T-helper 1 cell treated with Interleukin-12 subunit alpha and Interleukin-12 subunit beta and Interleukin-4 antibody, amounts not matched to agents 30 ng/mL and 1 ng/mL, for 36 hours (primary cell): Measurements from ENCODE around the gene IQCE. TPM values are rescaled to one million over a fixed set of nuclear protein-coding genes. Genes with fewer than 3 reads are reported as not detected.
"Not testable (repeated sequence)": the region's sequence is repeated elsewhere in the genome, so short reads cannot be mapped to it uniquely, and the experiment has no call there.

Experiments used
- intact Hi-C: fragments of 100-400 bp; cut with micrococcal nuclease; formaldehyde crosslinking; loops from one replicate; pipeline ENCODE4 v1.15.1; 2024
- total RNA-seq: library from RNA; stranded (reverse); gene quantifications from 2 replicates; pipeline ENCODE4 v1.2.3, GENCODE V29; 2022

The IQCE gene
- total RNA-seq, 1 donor from 2014 or later, result 14.9 TPM

GRCh38 chr7:2530994-2531795 lies 27.6 kb upstream of the IQCE start:
- intact Hi-C loops, result loop anchor here (1.0 kb wide), 3 partner anchors 9 to 24 kb away; partner anchors contain the start of gene BRAT1

- intact Hi-C loops, result not testable (repeated sequence)
These were observed 27.0 kb upstream of the IQCE start for GRCh38 chr7:2531796-2532110.

DNA sequence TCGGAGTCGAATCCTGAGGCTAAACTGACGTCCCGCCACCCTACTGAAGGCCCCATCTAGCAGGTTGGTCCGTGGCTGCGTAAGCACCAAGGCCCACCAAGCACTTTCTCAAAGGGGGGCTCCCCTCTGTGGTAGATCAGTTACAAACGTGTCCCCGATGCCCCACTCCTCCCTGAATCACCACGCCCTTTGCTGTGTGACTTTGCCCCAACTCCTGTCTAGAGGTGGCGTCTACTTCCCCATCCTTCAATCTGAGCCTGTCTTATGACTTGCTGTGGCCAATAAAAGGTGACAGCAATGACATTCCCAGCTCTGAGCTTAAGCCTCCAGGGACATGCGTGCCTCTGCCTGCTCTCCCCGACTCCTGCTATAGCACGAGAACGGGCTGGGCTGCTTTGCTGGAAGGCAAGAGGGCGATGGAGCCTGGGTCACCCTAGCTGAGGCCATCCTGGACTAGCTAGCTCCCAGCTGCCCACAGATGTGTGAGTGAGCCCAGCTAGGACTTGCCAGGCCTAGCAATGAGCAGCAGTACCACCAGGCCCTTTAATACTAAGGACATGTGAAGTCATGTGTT lies 26.5 kb upstream of the IQCE start:
- intact Hi-C loops, result not testable (repeated sequence)

DNA sequence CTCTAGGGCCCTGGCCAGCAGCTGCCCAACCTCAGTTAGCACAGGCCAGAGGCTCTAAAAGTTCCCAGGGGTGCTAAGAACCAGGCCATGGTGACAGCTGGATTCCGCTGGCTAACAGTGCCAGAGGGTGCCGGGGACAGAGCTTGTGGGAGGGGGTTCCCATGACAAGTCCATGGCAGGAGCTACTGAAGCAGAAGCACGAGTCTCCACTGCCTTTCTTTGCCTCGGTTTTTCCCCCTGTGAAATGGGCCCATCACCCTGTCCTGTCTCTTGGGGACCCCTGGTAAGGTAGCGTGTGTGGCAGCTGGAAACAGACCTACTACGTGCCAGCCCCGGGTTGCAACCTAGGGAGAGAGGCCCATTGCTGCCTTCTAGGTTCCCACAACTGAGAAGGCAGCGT lies 26.0 kb upstream of the IQCE start:
- intact Hi-C loops, result not testable (repeated sequence)

DNA sequence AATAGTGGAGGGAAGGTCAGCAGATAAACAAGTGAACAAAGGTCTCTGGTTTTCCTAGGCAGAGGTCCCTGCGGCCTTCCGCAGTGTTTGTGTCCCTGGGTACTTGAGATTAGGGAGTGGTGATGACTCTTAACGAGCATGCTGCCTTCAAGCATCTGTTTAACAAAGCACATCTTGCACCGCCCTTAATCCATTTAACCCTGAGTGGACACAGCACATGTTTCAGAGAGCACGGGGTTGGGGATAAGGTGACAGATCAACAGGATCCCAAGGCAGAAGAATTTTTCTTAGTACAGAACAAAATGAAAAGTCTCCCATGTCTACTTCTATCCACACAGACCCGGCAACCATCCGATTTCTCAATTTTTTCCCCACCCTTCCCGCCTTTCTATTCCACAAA lies 25.2 kb upstream of the IQCE start:
- intact Hi-C loops, result not testable (repeated sequence)

DNA sequence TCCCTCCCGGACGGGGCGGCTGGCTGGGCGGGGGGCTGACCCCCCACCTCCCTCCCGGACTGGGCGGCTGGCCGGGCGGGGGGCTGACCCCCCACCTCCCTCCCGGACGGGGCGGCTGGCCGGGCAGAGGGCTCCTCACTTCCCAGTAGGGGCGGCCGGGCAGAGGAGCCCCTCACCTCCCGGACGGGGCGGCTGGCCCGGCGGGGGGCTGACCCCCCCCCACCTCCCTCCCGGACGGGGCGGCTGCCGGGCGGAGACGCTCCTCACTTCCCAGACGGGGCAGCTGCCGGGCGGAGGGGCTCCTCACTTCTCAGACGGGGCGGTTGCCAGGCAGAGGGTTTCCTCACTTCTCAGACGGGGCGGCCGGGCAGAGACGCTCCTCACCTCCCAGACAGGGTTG lies 24.6 kb upstream of the IQCE start:
- intact Hi-C loops, result not testable (repeated sequence)

DNA sequence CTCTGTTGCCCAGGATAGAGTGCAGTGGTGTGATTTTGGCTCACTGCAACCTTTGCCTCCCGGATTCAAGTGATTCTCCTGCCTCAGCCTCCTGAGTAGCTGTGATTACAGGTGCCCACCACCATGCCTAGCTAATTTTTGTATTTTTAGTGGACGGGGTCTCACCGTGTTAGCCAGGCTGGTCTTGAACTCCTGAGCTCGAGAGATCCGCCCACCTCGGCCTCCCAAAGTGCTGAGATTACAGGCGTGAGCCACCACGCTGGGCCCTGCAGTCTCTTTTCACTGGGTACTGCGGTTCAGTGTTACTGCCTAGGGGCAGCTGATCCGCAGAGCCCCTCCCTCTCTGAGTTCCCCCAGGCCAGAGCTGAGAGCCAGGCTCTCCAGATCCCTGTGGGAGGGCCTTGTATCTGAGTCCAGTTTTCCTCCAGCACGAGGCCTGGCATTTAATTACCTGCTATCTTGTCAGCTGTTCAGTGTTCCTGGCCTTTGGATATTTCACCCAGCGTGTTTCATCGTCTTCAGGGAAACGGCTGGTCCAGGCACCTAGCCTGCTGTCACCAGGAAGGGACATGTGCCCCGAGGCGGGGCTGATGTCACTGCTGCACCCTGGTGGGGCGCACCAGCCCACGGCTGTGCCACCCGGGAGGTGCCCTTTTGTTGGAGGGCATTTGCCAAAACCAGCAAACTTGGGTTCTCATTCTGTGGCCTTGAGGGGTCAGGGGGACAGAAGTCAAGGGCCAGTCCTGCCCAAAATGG lies 22.7 kb upstream of the IQCE start:
- intact Hi-C loops, result not testable (repeated sequence)

- intact Hi-C loops, result no loop called here
These were observed 20.6 kb upstream of the IQCE start for GRCh38 chr7:2537981-2538851.

DNA sequence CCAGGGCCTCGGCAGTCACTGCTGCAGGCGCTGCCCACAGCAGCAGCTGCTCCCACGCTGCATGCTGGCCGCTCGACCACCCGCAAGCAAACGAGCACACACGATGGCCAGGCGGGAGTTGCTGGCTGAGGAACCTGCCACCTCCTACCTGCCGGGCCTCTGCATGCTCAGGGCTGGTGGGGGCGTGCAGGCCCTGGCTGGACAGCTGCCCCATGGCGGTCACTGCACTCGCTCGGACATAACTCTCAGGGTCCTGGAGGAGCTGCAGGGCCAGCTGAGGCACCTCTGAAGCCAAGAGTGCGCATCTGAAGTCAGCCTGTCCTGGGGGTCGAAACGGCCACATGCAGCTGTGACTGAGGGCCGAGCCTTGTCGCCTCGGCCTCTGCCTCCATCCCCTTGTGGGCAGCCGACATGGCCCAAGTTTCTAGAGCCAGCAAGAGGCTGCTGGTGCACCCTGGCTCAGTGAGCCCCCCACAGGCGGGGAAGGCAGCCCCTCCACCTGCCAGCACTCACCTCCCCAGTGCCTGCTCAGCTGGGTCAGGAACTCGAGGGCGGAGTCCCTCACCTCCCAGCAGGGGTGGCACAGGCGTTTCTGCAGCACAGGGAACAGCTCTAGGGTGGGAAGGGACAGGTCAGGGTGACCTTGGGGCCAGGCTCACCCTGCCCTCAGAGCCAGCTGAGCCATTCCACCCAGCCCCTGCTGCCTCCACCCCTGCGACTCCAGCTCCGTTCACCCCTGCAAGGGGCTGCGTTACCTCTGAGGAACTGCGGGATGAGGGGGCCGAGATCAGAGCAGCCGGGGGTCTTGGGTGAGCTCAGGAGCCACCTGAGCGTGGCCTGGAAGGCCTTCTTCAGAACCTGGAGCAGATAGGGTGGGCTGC lies 19.5 kb upstream of the IQCE start:
- intact Hi-C loops, result no loop called here

DNA sequence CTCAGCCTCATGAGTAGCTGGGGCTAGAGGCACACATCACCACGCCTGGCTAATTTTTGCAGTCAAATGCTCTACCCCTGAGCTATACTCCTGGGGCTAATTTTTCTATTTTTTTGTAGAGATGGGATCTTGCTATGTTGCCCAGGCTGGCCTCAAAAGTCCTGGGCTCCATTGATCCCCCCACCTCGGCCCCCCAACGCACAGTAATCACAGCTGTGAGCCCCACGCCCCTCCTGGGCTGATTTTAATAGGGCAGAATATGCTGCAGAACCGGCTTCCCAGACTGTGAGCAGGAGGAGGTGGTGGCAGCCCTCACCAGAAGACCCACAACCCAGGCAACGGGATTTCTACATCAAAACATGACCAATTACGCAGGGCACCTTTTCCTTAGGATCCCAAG lies 18.6 kb upstream of the IQCE start:
- intact Hi-C loops, result no loop called here

- intact Hi-C loops, result no loop called here
These were observed 18.1 kb upstream of the IQCE start for GRCh38 chr7:2540641-2541051.

DNA sequence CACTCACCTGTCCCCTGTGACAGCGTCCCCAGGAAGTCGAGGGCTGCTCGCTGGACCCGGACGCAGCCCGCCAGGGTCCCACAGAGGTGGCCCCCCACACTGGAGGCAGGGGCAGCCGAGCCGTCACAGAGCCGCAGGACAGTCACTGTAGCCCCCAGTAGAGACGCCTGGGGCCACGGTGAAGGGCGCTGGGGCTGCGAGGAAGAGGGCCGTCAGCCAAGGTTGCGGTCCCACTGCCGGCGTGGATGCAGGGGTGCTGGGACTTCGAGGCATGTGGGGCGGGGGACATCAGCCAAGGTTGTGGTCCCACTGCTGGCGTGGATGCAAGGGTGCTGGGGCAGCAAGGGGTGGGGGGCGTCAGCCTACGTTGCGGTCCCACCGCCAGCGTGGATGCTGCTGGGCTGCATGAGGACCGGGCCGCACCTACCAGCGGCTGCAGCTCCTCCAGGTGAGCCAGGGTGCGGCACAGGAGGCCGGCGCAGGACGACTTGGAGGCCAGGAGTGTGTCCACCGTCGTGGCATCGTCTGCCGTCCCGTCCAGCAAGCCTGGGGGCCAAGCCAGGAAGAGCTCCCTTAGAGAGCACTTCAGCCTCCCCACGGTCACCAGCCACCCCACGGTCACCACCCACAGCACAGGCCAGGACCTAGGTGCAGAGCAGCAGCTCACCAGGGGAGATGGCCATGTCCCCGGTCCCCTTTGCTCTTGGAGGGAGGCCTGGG lies 17.3 kb upstream of the IQCE start:
- intact Hi-C loops, result no loop called here

DNA sequence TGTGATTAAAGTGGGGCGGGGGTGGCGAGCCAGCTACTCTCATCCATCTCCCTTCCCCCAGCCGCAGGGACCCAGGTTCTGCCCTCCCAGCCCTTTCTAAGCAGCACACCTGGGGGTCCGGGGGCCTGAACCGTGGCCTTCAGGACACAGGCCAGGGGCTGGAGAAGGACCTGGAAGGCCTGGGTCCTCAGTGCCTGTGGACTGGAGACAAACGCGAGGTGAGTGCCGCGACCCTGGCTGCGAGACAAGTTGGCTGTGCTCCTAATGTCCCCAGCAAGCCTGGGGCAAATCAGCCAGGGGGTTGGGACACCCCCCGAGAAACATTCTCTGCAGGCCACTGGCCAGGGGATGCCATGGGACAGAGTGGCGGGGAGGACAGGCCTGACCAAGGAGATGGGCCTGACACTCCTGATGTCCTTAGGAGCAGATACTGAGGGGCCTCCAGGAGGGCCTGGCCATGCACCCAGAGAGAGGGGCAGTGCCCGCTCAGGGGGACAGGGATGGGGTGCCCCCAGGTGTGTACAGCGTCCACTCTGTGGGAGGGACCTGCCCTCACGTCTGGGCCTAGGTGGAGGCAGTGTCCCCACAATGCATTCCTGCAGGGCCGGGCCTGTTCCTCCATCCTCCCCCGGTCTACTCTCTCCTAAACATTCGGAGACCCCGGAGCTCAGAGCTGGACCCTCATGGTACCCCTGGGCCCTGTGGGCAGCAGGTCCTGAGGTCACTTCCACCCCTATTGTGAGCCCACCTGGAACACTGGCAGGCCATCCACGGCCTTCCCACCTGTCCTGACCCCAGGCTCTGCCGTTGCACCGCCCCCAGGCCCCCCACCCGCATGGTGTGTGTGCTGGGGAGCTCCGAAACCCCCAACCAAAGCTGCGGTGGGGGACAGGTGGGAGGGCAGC lies 16.5 kb upstream of the IQCE start:
- intact Hi-C loops, result no loop called here

DNA sequence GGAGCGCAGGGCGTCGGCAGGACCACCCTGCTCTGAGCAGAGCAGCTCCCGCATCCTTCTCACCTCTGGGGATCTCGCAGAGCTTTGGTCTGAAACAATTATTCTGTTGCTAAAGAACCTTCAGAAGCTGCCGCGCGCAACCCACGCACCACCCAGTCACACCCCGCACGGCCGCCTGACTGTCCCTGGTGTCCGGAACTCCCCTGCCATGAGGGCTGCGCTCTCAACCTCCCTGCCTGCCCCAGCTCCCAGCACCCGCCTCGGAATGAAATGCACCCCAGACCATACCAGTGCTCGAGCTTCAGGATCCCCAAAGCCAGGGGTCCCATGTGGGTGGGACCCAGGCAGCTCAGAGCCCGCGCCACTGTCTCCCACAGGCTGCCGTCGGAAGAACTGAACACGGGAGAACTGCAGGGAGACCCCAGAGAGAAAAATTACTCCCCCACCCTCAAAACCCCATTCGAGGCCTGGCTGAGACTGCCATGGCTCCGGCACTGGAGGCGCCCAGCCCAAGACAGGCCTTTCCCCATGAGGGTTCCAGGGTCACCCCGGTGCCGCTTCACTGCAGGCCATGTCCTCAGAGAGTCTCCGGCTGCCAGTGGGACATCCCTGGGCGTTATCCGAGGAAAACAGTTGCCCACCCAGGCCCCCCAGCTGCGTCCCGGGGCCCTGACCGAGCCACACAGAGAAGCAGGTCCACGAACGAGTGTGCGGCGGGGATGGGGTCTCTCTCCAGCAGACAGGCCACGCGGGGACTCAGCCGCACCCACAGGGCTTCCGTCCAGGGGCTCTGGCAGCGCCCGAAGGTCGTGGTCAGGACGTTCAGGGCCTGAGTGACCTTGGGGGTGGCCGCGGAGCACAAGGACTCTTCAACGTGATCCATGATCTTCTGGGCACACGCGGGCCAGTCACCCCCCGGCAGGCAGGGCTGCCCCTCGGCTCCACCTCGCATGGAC lies 15.6 kb upstream of the IQCE start:
- intact Hi-C loops, result no loop called here

DNA sequence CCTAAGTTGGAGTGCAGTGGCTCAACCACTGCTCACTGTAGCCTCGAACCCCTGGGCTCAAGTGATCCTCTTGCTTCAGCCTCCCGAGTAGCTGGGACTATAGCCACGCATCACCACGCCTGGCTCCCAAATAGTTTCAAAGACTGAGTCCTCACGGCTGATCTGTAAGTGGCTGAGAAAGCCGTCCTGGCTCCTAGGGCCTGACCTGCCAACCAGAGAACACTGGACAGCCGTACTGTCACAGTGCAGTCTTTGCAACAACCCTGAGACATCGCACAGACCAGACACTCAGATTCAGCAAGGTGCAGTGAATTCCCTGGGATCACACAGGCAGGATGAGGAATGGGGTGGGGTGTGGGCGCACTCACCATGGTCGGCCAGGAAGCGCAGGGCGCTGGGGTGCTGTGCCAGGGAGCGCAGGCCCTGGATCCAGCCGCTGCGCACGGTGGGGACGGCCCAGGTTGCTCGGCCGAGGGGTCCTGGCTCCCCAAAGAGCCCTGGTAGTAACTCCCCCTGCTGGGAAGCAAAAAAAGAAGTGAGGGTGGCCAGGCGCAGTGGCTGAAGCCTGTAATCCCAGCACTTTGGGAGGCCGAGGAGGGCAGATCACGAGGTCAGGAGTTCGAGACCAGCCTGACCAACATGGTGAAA lies 14.1 kb upstream of the IQCE start:
- intact Hi-C loops, result no loop called here

GRCh38 chr7:2545746-2546425 lies 12.9 kb upstream of the IQCE start:
- intact Hi-C loops, result no loop called here
